ENCODE data around the gene SOCS7. TPM values are rescaled to one million over a fixed set of nuclear protein-coding genes. Genes with fewer than 3 reads are reported as not detected.

Gene SOCS7
- total RNA-seq, 1 experiment from 2014 or later = 22.5 TPM

- in situ Hi-C loops (cut with HindIII; ENCODE audit: low pct_unique_long_range_greater_than_20kb, low sequenced_read_pairs) = no loop called here
- peak; percentile 69 for DNase-seq (ENCODE audit: low read depth)
Measured at GRCh38 chr17:38357486-38358123, 6.0 kb downstream of the SOCS7 start.

- in situ Hi-C loops (cut with HindIII; ENCODE audit: low pct_unique_long_range_greater_than_20kb, low sequenced_read_pairs) = no loop called here
- DNase-seq (ENCODE audit: low read depth) = no peak
Measured at GRCh38 chr17:38358586-38359513, 7.2 kb downstream of the SOCS7 start.

GRCh38 chr17:38361694-38362465, 10.2 kb downstream of the SOCS7 start:
- in situ Hi-C loops (cut with HindIII; ENCODE audit: low pct_unique_long_range_greater_than_20kb, low sequenced_read_pairs) = no loop called here
- DNase-seq (ENCODE audit: low read depth) = no peak

- no peak for DNase-seq (ENCODE audit: low read depth)
- in situ Hi-C loops (cut with HindIII; ENCODE audit: low pct_unique_long_range_greater_than_20kb, low sequenced_read_pairs) = no loop called here
Measured at GRCh38 chr17:38363016-38363415, 11.4 kb downstream of the SOCS7 start.

GRCh38 chr17:38364741-38365140, 13.1 kb downstream of the SOCS7 start:
- in situ Hi-C loops (cut with HindIII; ENCODE audit: low pct_unique_long_range_greater_than_20kb, low sequenced_read_pairs) = no loop called here
- no peak for DNase-seq (ENCODE audit: low read depth)

GRCh38 chr17:38369124-38369886, 17.7 kb downstream of the SOCS7 start:
- no peak for DNase-seq (ENCODE audit: low read depth)
- in situ Hi-C loops (cut with HindIII; ENCODE audit: low pct_unique_long_range_greater_than_20kb, low sequenced_read_pairs) = no loop called here

- no peak for DNase-seq (ENCODE audit: low read depth)
- in situ Hi-C loops (cut with HindIII; ENCODE audit: low pct_unique_long_range_greater_than_20kb, low sequenced_read_pairs) = no loop called here
Measured at GRCh38 chr17:38379448-38379847, 27.8 kb downstream of the SOCS7 start.

GRCh38 chr17:38395090-38395489, 43.4 kb downstream of the SOCS7 start:
- in situ Hi-C loops (cut with HindIII; ENCODE audit: low pct_unique_long_range_greater_than_20kb, low sequenced_read_pairs) = no loop called here
- DNase-seq (ENCODE audit: low read depth) = no peak

- in situ Hi-C loops (cut with HindIII; ENCODE audit: low pct_unique_long_range_greater_than_20kb, low sequenced_read_pairs) = no loop called here
- no peak for DNase-seq (ENCODE audit: low read depth)
Measured at GRCh38 chr17:38397227-38397626, 45.6 kb downstream of the SOCS7 start.

GRCh38 chr17:38400286-38400685, 48.6 kb downstream of the SOCS7 start:
- no peak for DNase-seq (ENCODE audit: low read depth)
- in situ Hi-C loops (cut with HindIII; ENCODE audit: low pct_unique_long_range_greater_than_20kb, low sequenced_read_pairs) = no loop called here

GRCh38 chr17:38401459-38401858, 49.8 kb downstream of the SOCS7 start:
- in situ Hi-C loops (cut with HindIII; ENCODE audit: low pct_unique_long_range_greater_than_20kb, low sequenced_read_pairs) = no loop called here
- no peak for DNase-seq (ENCODE audit: low read depth)

GRCh38 chr17:38402897-38403296, 51.3 kb downstream of the SOCS7 start:
- no peak for DNase-seq (ENCODE audit: low read depth)
- in situ Hi-C loops (cut with HindIII; ENCODE audit: low pct_unique_long_range_greater_than_20kb, low sequenced_read_pairs) = no loop called here

GRCh38 chr17:38403491-38403890, 51.8 kb downstream of the SOCS7 start:
- no peak for DNase-seq (ENCODE audit: low read depth)
- in situ Hi-C loops (cut with HindIII; ENCODE audit: low pct_unique_long_range_greater_than_20kb, low sequenced_read_pairs) = no loop called here

GRCh38 chr17:38404174-38404943, 52.7 kb downstream of the SOCS7 start:
- DNase-seq (ENCODE audit: low read depth) = no peak
- in situ Hi-C loops (cut with HindIII; ENCODE audit: low pct_unique_long_range_greater_than_20kb, low sequenced_read_pairs) = no loop called here

GRCh38 chr17:38405654-38406053, 54.0 kb downstream of the SOCS7 start:
- DNase-seq (ENCODE audit: low read depth) = no peak
- in situ Hi-C loops (cut with HindIII; ENCODE audit: low pct_unique_long_range_greater_than_20kb, low sequenced_read_pairs) = no loop called here

- no peak for DNase-seq (ENCODE audit: low read depth)
- in situ Hi-C loops (cut with HindIII; ENCODE audit: low pct_unique_long_range_greater_than_20kb, low sequenced_read_pairs) = no loop called here
Measured at GRCh38 chr17:38410201-38410600, 58.6 kb downstream of the SOCS7 start.
